ENCODE data around the gene CLOCK. TPM values are rescaled to one million over a fixed set of nuclear protein-coding genes. Genes with fewer than 3 reads are reported as not detected.

The CLOCK gene
- total RNA-seq, 1 experiment from 2014 or later: 37.6 TPM

- Mint-ChIP-seq H3K27ac (ENCODE audit: low read depth, unreplicated experiment) (no peak overlapping the region), H3K9me3 (ENCODE audit: unreplicated experiment) (no peaks in the 10 kb centered on the region), H3K4me3 (ENCODE audit: unreplicated experiment) (no peak overlapping the region), H3K36me3 (ENCODE audit: insufficient read depth, unreplicated experiment) (no peaks in the 10 kb centered on the region), H3K4me1 (ENCODE audit: insufficient read depth, unreplicated experiment) (peaks cover 25% of the 10 kb centered on the region), H3K27me3 (ENCODE audit: insufficient read depth, unreplicated experiment) (no peaks in the 10 kb centered on the region)
- no peak for TF ChIP-seq CTCF (IDR thresholded peaks at IDR 0.05; ENCODE audit: unreplicated experiment)
- intact Hi-C loops (cut with micrococcal nuclease): no loop called here
- POLR2A ChIA-PET: interaction anchor here (0.8 kb wide), 1 partner anchor 33 kb away, joined by 3 read pairs; no protein-coding TSS in a partner anchor
- CTCF ChIA-PET: interaction anchor here (0.5 to 0.9 kb wide), 2 partner anchors 13 to 51 kb away, joined by 3 to 4 read pairs; no protein-coding TSS in a partner anchor
- no peak for DNase-seq (ENCODE audit: unreplicated experiment)
- BruUV-seq (replicated peaks): no TSS peak
Measured at GRCh38 chr4:55512922-55513571, 33.7 kb downstream of the CLOCK start.

GRCh38 chr4:55512077-55512476 lies 34.6 kb downstream of the CLOCK start:
- intact Hi-C loops (cut with micrococcal nuclease): no loop called here
- Mint-ChIP-seq H3K27ac (ENCODE audit: low read depth, unreplicated experiment) (no peak overlapping the region), H3K9me3 (ENCODE audit: unreplicated experiment) (no peaks in the 10 kb centered on the region), H3K4me1 (ENCODE audit: insufficient read depth, unreplicated experiment) (peaks cover 25% of the 10 kb centered on the region), H3K27me3 (ENCODE audit: insufficient read depth, unreplicated experiment) (no peaks in the 10 kb centered on the region), H3K4me3 (ENCODE audit: unreplicated experiment) (no peak overlapping the region), H3K36me3 (ENCODE audit: insufficient read depth, unreplicated experiment) (no peaks in the 10 kb centered on the region)
- CTCF ChIA-PET: no interaction called here
- no peak for DNase-seq (ENCODE audit: unreplicated experiment)
- BruUV-seq (replicated peaks): no TSS peak
- no peak for TF ChIP-seq CTCF (IDR thresholded peaks at IDR 0.05; ENCODE audit: unreplicated experiment)
- POLR2A ChIA-PET: no interaction called here

GRCh38 chr4:55510685-55511084 lies 36.0 kb downstream of the CLOCK start:
- intact Hi-C loops (cut with micrococcal nuclease): no loop called here

GRCh38 chr4:55509266-55509665 lies 37.4 kb downstream of the CLOCK start:
- H3K27ac Mint-ChIP-seq (ENCODE audit: low read depth, unreplicated experiment): no peak overlapping the region
- no peaks in the 10 kb centered on the region for H3K27me3 Mint-ChIP-seq (ENCODE audit: insufficient read depth, unreplicated experiment)
- intact Hi-C loops (cut with micrococcal nuclease): no loop called here
- no peak for DNase-seq (ENCODE audit: unreplicated experiment)
- no peak for TF ChIP-seq CTCF (IDR thresholded peaks at IDR 0.05; ENCODE audit: unreplicated experiment)
- no peak overlapping the region for H3K4me3 Mint-ChIP-seq (ENCODE audit: unreplicated experiment)
- no peaks in the 10 kb centered on the region for H3K9me3 Mint-ChIP-seq (ENCODE audit: unreplicated experiment)
- peaks cover 5% of the 10 kb centered on the region for H3K36me3 Mint-ChIP-seq (ENCODE audit: insufficient read depth, unreplicated experiment)
- BruUV-seq (replicated peaks): no TSS peak
- ChIA-PET CTCF (interaction anchor here (1.0 kb wide), 1 partner anchor 127 kb away, joined by 3 read pairs; the partner anchor contains the start of gene NMU), POLR2A (interaction anchor here (1.0 to 1.5 kb wide), 3 partner anchors 16 to 37 kb away, joined by 3 read pairs; partner anchors contain the start of gene CLOCK)
- peaks cover 19% of the 10 kb centered on the region for H3K4me1 Mint-ChIP-seq (ENCODE audit: insufficient read depth, unreplicated experiment)

More at GRCh38 chr4:55510685-55511084, 36.0 kb downstream of the CLOCK start:
- ChIA-PET POLR2A (no interaction called here), CTCF (no interaction called here)
- Mint-ChIP-seq H3K36me3 (ENCODE audit: insufficient read depth, unreplicated experiment) (peaks cover 5% of the 10 kb centered on the region), H3K27ac (ENCODE audit: low read depth, unreplicated experiment) (peak overlapping the region; percentile 66), H3K27me3 (ENCODE audit: insufficient read depth, unreplicated experiment) (no peaks in the 10 kb centered on the region), H3K9me3 (ENCODE audit: unreplicated experiment) (no peaks in the 10 kb centered on the region), H3K4me1 (ENCODE audit: insufficient read depth, unreplicated experiment) (peaks cover 21% of the 10 kb centered on the region), H3K4me3 (ENCODE audit: unreplicated experiment) (no peak overlapping the region)
- TF ChIP-seq CTCF (IDR thresholded peaks at IDR 0.05; ENCODE audit: unreplicated experiment): no peak
- BruUV-seq (replicated peaks): no TSS peak
- no peak for DNase-seq (ENCODE audit: unreplicated experiment)
